COR-L47 (cell line): ENCODE data around the gene POP5.
"Not testable (repeated sequence)": the region's sequence is repeated elsewhere in the genome, so short reads cannot be mapped to it uniquely, and the experiment has no call there.

Source experiments
- DNase-seq: peaks from one replicate; lab custom pipeline; 2025; lab: John Stamatoyannopoulos, UW

The POP5 gene, protein sequence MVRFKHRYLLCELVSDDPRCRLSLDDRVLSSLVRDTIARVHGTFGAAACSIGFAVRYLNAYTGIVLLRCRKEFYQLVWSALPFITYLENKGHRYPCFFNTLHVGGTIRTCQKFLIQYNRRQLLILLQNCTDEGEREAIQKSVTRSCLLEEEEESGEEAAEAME

DNA sequence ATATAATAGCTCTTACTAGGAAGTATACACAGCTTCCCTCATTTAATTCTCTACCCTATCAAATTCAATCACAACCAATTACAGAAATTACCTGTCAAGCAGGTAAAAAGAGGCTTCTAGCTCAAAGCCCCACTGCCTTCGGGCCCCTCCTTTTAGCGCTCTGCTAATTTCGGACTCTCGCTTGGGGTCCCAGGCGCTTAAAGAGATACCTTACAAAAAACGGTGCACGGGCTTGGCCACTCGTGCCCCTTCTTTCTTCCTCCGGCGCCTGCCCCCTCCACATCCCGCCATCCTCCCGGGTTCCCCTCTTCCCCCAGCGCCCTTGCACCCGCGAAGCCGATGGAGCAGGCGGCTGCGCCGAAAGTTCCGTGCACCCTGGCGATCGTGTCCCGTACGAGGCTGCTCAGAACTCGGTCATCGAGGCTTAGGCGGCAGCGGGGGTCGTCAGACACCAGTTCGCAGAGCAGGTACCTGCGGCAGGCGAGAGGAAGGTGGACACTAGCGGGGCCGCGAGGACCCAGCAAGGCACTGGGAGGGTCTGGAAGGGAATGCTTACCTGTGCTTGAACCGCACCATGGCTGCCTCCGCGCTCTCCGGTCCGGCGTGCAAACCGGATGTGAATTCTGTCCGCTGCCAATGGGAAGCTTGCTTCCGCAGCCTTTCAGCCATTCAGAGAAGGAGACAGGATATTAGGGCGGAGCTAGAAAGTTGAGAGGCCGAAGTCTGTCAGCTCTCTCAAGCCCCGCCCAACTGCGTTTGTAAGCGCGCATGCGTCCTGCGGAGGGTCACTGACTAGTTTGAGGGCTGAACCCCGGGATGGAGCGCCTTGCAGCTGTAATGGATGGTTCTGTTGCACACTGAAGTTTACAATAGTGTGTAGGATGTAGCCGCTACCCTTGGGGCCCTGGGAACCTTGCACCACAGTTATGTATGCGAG lies at the start of gene POP5:
TSS of gene POP5 (minus strand) at position 616 of the 937 bp plus-strand sequence. CDS start at position 576, 40 bp downstream.
- peak; percentile 97 for DNase-seq

DNA sequence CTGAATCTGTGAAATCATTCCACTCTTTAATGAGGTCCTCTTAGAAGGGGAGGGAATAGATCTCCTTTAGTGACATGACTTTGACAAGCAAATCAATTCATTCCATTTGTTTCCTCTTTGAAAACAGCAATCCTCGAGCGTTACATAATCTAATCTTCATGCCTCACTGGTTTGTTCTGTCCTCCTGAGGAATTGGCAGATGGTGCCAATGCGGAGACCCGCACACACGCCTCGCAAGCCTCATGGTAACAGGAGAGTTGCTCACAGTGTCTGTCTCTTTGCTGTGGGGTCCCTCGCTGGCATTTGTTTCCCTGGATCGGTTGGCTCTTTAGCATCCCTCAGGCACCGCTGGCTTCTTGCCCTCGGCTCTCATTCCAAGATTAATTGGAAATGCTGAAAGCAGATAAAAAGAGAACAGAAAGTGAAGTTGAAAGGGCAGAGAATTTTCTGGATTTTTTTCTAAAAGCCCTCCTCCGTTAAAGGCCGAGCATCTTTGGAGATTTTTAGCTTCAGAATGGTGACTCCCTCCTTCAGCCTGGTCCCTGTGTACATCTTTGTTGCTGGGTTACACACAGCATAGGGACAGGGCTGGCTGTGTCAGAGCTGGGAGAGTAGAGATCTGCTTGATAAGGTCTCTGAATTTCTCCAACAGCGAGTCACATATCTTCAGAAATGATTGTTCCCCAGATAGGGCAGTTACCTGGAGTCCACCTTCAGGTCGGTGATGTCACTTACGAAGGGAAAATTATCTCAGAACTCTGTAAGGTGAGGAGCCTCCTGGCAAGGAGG lies 49.1 kb upstream of the POP5 start:
- no peak for DNase-seq

DNA sequence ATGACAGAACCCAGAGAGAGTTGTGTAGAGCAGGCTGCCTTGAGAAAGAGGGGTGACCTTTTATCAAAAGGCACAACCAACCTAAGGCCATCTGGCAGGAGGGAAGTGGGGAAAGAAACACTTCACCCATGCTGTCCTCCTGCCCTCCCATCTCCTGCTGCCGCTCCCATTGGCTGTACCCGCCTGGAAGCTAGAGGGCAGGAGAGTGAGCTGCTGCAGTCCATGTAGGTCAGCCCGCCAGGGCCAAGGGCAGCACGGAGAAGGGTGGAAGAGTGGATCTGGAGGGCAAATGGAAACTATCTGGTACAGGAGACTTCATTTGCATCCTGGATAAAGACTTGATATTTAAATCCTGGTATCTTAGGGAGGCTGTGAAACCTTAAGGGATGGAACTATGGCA lies 47.7 kb upstream of the POP5 start:
- no peak for DNase-seq

DNA sequence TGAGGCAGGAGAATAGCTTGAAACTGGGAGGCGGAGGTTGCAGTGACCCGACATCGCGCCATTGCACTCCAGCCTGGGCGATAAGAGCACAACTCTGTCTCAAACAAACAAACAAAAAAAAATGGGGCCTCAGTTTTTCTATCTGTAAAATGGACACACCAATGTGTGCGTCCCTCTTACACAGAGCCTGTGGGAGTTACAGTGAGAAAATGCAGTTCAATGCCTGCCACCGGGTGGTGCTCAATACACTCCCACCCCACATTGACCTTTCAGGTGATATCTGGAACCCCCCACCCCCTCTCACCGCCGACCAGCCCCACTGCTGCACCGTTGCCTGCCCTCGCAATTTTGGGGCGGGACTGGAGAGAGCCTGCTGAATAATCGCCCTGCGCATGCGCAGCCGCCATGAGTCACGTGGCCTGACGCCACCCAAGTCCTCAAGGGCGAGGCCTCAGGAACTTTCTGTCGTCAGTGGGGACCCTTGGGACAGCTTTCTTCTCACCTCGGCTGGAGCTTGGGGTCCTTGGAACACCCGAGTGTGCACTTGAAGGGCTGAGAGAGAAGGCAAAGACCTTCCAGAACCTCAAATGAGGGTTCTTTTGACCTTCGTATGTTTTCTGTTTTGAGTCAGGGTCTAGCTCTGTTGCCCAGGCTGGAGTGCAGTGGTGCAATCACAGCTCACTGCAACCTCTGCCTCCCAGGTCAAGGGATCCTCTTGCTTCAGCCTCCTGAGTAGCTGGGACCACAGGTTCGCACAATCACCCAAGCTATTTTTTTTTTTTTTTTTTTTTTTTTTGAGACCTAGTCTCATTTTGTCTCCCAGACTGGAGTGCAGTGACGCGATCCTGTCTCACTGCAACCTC lies 44.6 kb upstream of the POP5 start:
- DNase-seq: no peak

DNA sequence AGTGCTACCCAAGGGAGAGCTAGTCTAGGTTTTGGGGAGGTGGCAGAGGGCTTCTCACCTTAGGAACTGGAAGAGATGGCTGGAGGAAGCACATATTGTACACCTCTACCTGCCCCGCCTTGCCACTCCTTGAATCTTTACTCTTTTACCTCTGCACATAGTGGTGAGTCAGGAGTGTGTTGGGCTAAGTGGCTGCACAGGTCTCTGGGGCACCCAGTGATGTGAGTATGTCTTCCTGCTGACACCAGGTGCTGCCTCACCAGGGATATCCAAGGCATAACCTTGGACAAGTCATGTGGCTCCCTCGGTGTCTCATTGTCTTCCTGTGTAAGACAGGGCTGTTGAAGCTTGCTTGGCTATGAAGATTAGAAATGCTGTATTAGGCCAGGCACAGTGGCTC lies 39.4 kb upstream of the POP5 start:
- no peak for DNase-seq

DNA sequence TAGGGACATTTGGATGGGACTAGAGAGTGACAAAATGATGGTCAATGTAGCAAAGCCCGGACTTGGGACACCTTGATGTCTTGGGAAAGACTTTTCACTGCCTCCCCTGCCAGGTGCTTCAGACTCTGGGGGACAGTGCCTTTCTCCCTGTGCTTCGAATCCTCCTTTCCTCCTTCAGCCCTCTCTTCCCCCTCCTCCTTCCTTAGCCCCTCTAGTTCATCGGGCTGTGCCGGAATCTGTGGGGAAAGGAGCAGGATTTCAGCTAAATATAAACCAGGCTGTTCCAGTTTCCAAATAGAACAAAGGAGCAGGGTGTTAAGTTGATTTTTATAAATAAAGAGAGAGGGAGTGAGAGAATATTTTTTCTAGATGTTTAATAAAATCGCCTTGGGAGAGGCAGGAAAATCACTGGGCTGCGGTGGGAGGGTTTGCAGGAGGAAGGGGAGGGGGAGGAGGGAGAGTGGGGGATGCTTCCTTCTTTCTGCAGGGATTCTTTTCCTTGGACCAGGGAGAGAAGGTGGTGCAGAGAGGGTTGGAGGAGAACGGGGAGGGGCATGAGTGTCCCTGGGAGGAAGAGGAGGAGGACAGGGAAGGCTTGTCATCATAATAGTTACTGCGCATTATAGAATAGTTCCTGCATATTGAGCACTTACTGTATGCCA lies 37.9 kb upstream of the POP5 start:
- DNase-seq: no peak

DNA sequence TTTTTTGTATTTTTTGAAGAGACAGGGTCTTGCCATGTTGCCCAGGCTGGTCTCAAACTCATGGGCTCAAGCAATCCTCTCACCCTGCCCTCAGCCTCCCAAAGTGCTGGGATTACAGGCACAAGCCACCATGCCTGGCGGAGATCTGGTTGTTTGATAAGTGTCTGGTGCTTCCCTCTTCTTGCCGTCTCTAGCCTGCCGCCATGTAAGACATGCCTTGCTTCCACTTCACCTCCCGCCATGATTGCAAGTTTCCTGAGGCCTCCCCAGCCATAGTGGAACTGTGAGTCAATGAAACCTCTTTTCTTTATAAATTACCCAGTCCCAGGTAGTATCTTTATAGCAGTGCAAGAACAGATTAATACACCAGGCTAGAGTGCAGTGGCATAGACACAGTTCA lies 36.6 kb upstream of the POP5 start:
- not testable (repeated sequence) for DNase-seq

DNA sequence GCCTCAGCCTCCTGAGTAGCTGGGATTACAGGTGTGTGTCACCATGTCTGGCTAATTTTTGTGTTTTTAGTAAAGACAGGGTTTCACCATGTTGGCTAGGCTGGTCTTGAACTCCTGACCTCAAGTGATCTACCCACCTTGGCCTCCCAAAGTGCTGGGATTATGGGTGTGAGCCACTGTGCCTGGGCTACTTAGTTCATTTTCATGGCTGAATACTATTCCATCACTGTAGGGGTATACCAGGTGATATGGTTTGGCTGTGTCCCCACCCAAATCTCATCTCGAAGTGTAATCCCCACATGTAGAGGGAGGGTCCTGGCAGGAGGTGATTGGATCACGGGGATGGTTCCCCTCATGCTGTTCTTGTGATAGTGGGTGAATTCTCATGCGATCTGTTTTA lies 36.0 kb upstream of the POP5 start:
- not testable (repeated sequence) for DNase-seq

DNA sequence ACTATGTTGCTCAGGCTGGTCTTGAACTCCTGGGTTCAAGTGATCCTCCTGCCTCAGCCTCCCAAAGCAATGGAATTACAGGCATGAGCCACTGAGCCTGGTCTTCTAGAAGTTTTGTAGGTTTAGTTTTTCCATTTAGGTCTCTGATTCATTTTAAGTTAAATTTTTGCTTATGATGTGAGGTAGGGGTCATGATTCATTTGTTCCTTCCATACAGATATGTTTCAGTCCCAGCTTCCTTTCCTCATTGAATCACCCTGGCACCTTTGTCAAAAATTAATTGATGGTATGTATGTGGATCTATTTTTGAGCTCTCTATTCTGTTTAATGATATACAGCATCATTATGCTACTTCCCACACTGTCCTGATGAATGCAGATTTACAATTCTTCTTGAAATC lies 33.6 kb upstream of the POP5 start:
- no peak for DNase-seq

DNA sequence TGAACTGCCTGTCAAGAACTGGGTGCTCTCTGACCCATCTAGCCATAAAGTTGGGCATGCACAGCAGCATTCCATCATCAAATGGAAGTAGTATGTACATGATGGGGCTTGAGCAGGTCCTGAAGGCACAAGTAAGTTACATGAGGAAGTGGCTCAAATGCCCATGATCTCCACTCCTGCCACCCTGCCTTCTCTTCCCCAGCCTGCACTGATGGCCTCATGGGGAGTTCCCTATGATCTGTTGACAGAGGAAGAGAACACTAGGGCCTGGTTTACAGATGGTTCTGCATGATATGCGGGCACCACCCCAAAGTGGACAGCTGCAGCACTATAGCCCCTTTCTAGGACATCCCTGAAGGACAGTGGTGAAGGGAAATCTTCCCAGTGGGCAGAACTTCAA lies 30.3 kb upstream of the POP5 start:
- not testable (repeated sequence) for DNase-seq

DNA sequence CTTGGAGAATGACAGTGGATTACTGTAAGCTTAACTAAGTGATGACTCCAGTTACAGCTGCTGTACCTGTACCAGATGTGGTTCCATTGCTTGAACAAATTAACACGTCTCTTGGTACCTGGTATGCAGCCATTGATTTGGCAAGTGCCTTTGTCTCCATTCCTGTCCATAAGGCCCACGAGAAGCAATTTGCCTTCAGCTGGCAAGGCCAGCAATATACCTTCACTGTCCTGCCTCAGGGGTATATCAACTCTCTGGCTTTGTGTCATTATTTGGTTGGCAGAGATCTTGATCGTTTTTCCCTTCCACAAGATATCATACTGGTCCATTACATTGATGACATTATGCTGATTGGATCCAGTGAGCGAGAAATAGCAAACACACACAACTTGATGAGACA lies 29.4 kb upstream of the POP5 start:
- DNase-seq: no peak

DNA sequence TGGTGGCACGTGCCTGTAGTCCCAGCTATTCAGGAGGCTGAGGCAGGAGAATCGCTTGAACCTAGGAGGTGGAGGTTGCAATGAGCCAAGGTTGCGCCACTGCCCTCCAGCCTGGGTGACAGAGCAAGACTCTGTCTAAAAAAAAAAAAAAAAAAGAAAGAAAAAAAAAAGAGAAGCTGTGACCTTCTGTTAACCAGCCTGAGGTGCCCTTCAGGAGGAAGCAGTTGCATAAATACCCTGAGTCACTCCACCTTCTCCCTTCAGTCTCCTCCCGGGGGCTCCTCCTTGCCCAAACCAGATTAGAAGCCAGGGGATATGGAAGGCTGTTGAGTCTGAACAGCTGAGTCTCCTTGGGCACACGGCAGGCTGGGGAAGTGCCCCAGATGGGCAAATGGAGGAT lies 21.2 kb upstream of the POP5 start:
- not testable (repeated sequence) for DNase-seq

DNA sequence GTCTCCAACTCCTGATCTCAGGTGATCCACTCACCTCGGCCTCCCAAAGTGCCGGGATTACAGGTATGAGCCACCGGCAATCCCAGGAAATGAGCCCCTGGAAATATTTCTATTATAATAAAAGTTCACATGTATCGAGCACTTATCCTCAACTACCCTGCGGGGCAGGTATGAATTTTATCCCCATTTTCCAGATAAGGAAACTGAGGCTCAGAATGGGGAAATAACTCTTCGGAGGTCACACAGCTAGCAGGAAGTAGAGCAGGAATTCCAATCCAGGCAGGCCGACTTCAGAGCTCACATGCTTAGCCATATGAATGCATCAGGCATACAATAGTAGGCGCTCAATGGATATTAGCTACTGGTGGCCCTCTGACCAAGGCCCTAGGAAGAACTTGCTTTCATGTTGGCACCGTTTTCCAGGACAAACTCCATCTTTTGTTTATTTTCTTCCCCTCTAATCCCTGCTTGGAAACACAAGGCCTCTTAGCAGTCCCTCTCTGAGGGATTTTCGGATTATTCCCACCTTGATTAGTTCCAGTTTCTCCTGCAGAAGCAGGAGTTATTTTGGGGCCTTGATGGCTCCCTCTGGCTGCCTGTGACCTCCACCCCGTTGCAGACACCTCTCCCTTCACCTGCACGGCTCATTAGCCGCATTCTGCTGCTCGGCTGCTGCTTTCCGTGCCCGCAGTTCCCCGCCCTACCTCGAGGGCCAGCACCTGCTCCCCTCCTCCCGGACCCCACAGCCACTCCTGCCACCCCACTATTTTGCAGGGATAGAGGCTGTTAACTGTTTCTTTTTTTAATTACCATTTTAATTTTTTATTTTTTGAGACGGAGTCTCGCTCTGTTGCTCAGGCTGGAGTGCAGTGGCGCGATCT lies 18.7 kb upstream of the POP5 start:
- DNase-seq: no peak

DNA sequence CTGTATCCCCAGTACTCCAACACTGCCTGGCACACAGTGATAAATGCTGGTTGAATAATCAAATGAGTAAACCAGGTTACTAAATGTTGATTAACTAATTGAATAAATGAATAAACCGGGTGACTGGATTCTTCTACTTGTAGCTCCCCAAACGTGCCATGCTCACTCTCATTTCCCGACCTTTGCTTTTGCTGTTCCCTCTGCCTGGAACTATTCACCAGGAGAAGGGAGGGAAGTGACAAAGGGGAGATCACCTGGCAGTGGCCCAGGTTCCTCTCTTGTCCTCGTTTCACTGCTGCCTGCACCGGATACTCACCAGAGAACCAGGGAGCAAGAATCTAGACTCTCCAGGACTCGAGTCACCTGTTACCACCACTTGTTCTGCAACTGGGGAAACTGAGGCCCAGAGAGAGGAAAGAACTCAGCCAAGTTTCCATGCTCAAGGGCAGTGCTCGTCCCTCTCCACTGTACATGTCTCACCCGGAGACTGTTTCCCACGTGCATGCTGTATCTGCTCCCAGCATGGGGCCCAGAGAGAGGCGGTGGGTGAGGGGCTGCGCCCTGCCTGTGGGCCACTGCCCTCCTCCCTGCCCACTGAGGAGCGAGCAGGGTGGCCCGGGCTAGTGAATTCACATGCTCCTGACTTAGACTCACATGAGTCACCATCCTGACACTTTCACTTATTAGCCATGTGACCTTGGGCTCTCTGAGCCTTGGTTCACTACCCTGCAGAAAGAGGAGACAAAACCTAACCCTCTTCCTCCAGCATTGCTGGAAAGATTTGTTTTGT lies 17.7 kb upstream of the POP5 start:
- DNase-seq: no peak

DNA sequence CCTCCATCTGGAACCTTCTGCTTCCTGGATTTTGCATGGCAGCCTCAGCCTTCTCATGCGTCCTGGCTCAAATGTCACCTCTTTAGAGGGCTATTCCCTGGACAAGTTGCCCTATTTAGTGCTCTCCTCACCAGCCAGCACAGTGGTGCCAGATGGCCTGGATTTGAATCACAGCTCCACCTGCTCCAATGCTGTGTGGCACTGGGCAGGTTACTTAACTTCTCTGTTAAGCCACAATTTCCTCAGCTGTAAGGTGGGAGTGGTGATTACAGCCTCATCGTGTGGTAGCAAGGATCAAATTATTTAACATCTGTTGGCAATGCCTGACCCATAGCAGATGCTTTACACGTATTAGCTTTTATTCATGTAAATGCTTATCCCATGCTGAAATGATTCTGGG lies 16.7 kb upstream of the POP5 start:
- no peak for DNase-seq

DNA sequence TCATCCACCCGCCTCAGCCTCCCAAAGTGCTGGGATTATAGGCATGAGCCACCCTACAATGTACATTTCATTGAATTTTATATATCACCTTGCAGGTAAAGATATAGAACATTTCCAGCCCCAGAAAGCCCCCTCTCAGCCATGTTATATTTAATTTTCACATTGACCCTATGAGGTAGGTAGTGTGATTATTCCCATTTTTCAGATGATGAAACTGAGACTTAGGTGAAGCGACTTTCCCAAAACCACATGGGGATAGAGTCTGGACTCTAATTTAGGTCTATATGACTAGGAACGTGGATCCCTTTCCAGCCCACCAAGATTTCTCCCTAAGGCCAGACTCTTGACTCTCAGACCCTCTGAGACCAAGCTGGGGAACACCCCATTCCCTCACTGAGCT lies 15.7 kb upstream of the POP5 start:
- DNase-seq: no peak

DNA sequence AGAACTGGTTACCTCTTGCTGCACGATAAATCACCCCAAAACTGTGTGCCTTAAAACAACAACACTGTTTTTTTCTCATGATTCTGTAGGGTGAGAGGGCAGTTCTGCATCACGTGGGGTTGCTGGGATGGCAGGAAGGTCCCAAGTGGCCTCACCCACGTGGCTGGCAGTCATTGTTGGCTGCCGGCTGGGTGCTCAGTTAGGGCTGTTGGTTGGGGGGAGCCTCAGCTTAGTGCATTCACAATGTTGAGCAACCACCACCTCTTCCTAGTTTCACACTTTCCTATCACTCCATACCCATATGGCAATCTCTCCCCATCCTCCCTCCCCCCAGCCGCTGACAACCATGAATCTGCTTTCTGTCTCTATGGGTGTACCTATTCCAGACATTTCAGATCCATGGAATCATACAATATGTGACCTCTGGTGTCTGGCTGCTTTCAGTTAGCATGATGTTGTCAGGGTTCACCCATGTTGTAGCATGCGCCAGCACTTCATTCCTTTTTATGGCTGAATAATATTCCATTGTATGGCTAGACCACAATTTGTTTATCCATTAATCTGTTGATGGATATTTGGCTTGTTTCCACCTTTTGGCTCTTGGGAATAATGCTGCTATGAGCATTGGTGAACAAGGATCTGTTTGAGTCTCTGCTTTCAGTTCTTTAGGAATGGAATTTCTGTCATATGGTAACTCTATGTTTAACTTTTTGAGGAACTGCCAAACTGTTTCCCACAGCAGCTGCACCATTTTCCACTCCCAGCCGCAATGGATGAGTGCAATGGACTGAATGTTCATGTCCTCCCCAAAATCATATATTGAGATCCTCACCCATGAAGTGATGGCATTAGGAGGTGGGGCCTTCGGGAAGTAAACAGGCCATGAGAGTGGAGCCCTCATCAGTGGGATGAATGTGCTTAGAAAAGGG lies 11.2 kb upstream of the POP5 start:
- no peak for DNase-seq

DNA sequence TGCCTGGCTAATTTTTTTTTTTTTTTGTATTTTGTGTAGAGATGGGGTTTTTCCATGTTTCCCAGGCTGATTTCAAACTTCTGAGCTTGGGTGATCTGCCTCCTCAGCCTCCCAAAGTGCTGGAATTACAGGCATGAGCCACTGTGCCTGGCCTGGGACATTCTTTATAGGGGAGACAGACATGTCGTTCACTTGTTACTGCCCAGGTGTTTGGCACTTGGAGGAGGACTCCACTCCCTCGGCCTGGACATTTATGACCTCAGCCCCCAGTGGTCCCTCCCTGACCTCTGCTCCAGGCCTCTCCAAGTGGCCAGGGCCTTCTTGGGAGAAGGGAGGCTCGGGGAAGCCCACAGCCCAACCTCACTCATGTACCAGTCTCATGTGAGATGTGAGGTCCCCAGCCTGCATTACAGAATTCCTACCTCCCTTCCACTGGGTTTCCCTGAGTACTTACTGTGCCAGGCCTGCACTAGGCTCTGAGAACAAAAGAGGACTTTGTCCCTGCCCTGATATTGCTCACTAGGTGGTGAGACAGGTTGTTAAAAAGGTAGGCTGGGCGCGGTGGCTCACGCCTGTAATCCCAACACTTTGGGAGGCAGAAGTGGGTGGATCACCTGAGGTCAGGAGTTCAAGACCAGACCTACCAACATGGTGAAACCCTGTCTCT lies 9.7 kb upstream of the POP5 start:
- no peak for DNase-seq
